HepG2 (cell line): ENCODE results near the gene SMIM41.

Experiments
- AHDC1 ChIP-seq: sonication (generic); formaldehyde crosslinking; IDR thresholded peaks from 2 replicates; pipeline ENCODE4 v1.5.1; 2020; ENCODE audit warnings: mild to moderate bottlenecking, missing genetic modification reagents, borderline replicate concordance
- BHLHE40 ChIP-seq: IDR thresholded peaks from 2 replicates; pipeline ENCODE4 v1.6.1; 2011; ENCODE audit warnings: low read length, improper control_type of control experiment
- CREM ChIP-seq, 2 experiments: sonication (generic) in 1 of 2; formaldehyde crosslinking in 1 of 2; IDR thresholded peaks; 2 replicates each; pipeline versions ENCODE4 v1.4.0 to v1.6.1; 2016 to 2020; ENCODE audit warnings: antibody characterized with exemption in 1 of 2, mild to moderate bottlenecking in 1 of 2, missing genetic modification reagents in 1 of 2
- CTCF ChIP-seq: sonication (generic); formaldehyde crosslinking; IDR thresholded peaks from 2 replicates; pipeline ENCODE4 v1.5.0; 2020; ENCODE audit warnings: mild to moderate bottlenecking, missing genetic modification reagents, moderate library complexity
- ELF4 ChIP-seq: sonication (generic); formaldehyde crosslinking; IDR thresholded peaks from 2 replicates; pipeline ENCODE4 v1.5.0; 2020; ENCODE audit warnings: missing genetic modification reagents, mild to moderate bottlenecking, moderate library complexity, borderline replicate concordance
- ESRRA ChIP-seq: sonication (generic); formaldehyde crosslinking; IDR thresholded peaks from 2 replicates; pipeline ENCODE4 v1.5.1; 2020; ENCODE audit warnings: mild to moderate bottlenecking, low read depth, missing genetic modification reagents
- JUN ChIP-seq: sonication (generic); formaldehyde crosslinking; IDR thresholded peaks from 2 replicates; pipeline ENCODE4 v1.4.0; 2020; ENCODE audit warnings: mild to moderate bottlenecking, missing genetic modification reagents
- MLX ChIP-seq: IDR thresholded peaks from 2 replicates; pipeline ENCODE4 v1.6.1; 2016
- REST ChIP-seq, 2 experiments: IDR thresholded peaks; 2 replicates each; pipeline ENCODE4 v1.6.1; 2011 to 2012; ENCODE audit warnings: low read length in 2 of 2, borderline replicate concordance in 1 of 2, low read depth in 1 of 2, mild to moderate bottlenecking in 1 of 2, moderate library complexity in 1 of 2
- RFXAP ChIP-seq: sonication (generic); formaldehyde crosslinking; IDR thresholded peaks from 2 replicates; pipeline ENCODE4 v1.4.0; 2020; ENCODE audit warnings: missing genetic modification reagents, borderline replicate concordance
- SMC3 ChIP-seq: IDR thresholded peaks from 2 replicates; pipeline ENCODE4 v1.6.1; 2011; ENCODE audit warnings: low read length, improper control_type of control experiment
- YY1 ChIP-seq: IDR thresholded peaks from 2 replicates; pipeline ENCODE4 v1.6.1; 2011; ENCODE audit warnings: low read length, low read depth, moderate library complexity, mild to moderate bottlenecking; ENCODE audit not compliant: insufficient read depth, insufficient replicate concordance
- ZNF274 ChIP-seq: sonication (generic); formaldehyde crosslinking; IDR thresholded peaks from 2 replicates; pipeline ENCODE4 v1.5.1; 2020; ENCODE audit warnings: mild to moderate bottlenecking, missing genetic modification reagents

GRCh38 chr12:52045794-52046199, 33.7 kb upstream of the SMIM41 start:
- no peak for TF ChIP-seq CREM (IDR thresholded peaks at IDR 0.05)
- TF ChIP-seq CREM (CRISPR knock-in tag; IDR thresholded peaks at IDR 0.05), result no peak
- no peak for TF ChIP-seq BHLHE40
- TF ChIP-seq ESRRA, result no peak
- TF ChIP-seq JUN (CRISPR knock-in tag), result no peak
- TF ChIP-seq ZNF274 (CRISPR knock-in tag), result no peak
- no peak for TF ChIP-seq REST (IDR thresholded peaks at IDR 0.05; ENCODE audit: borderline replicate concordance in 1 of 2, low read depth in 1 of 2, low read length in 2 of 2)
- no peak for TF ChIP-seq AHDC1 (CRISPR knock-in tag)
- TF ChIP-seq YY1, result no peak
- TF ChIP-seq SMC3, result no peak
- TF ChIP-seq MLX (CRISPR knock-in tag), result no peak
- no peak for TF ChIP-seq RFXAP (CRISPR knock-in tag)
- TF ChIP-seq CTCF (CRISPR knock-in tag), result no peak
- TF ChIP-seq ELF4, result no peak
